GM12878 (cell line): ENCODE measurements around the gene PRDM16. TPM values are rescaled to one million over a fixed set of nuclear protein-coding genes. Genes with fewer than 3 reads are reported as not detected.

Experiments used
- ATAC-seq: fragments of 200-7000 bp; cut with Tn5 transposase; 3 replicates; pipeline ENCODE4 v1.9.1; 2020; ENCODE audit warnings: mild to moderate bottlenecking, moderate library complexity
- BruUV-seq: library from RNA; stranded (reverse); fragments of 400-500 nt; replicated peaks from 2 replicates; lab custom pipeline; 2021; lab: Mats Ljungman, UMichigan
- CTCF ChIA-PET: fragments of 300-600 bp; sonication (Branson Sonifier 250); formaldehyde crosslinking; extraction: SDS; loops from one replicate; lab custom pipeline; 2021; ENCODE audit warnings: inconsistent platforms; lab: Yijun Ruan, JAX
- POLR2A ChIA-PET: fragments of 350-600 bp; formaldehyde crosslinking; extraction: SDS; loops from one replicate; lab custom pipeline; 2021; ENCODE audit warnings: inconsistent platforms; lab: Charles Lee
- RAD21 ChIA-PET: fragments of 300-600 bp; sonication (Branson Sonifier 250); formaldehyde crosslinking; loops from one replicate; lab custom pipeline; 2023; ENCODE audit warnings: antibody characterized with exemption; ENCODE audit not compliant: unreplicated experiment; lab: Charles Lee
- SMC1A ChIA-PET: fragments of 300-600 bp; sonication (Branson Sonifier 250); formaldehyde crosslinking; loops from one replicate; lab custom pipeline; 2023; ENCODE audit not compliant: unreplicated experiment, uncharacterized antibody; lab: Charles Lee
- DNase-seq: peaks from one replicate; pipeline ENCODE4 v3.0.0-alpha.2; 2011; ENCODE audit warnings: low read depth, low spot score
- FAIRE-seq: peaks from 3 replicates; lab custom pipeline; 2011; peaks lifted over from hg19 to GRCh38; lab: Jason Lieb, UNC
- H2AFZ ChIP-seq: 2 replicates; pipeline ENCODE4 v1.6.0; 2011; ENCODE audit warnings: low read depth, low read length, control low read depth; ENCODE audit not compliant: control insufficient read depth
- H3K27ac ChIP-seq: 2 replicates; pipeline ENCODE4 v1.5.1; 2011; ENCODE audit warnings: control low read depth; ENCODE audit not compliant: control insufficient read depth, insufficient read depth
- H3K27me3 ChIP-seq, 2 experiments: replicated peaks in 1 of 2; 2 replicates each; pipeline versions ENCODE4 v1.6.0 to v1.6.1; 2011; ENCODE audit warnings: low read length in 1 of 2; ENCODE audit not compliant: control insufficient read depth in 2 of 2, insufficient read depth in 2 of 2
- H3K36me3 ChIP-seq, 2 experiments: 2 replicates each; pipeline ENCODE4 v1.5.1; 2011; ENCODE audit warnings: low read length in 1 of 2; ENCODE audit not compliant: control insufficient read depth in 2 of 2, insufficient read depth in 2 of 2
- H3K4me1 ChIP-seq: 2 replicates; pipeline ENCODE4 v1.6.1; 2011; ENCODE audit warnings: mild to moderate bottlenecking, low read length, moderate library complexity, mixed read lengths; ENCODE audit not compliant: control insufficient read depth, insufficient read depth
- H3K4me2 ChIP-seq: 2 replicates; pipeline ENCODE4 v1.6.0; 2011; ENCODE audit warnings: control low read depth; ENCODE audit not compliant: control insufficient read depth, insufficient read depth
- H3K4me3 ChIP-seq: fragments of 200-600 bp; sonication (generic); 2 replicates; pipeline ENCODE4 v1.5.1; 2016
- H3K79me2 ChIP-seq: 2 replicates; pipeline ENCODE4 v1.6.0; 2011; ENCODE audit warnings: low read length; ENCODE audit not compliant: control insufficient read depth, insufficient read depth
- H3K9ac ChIP-seq: 2 replicates; pipeline ENCODE4 v1.8.0; 2011; ENCODE audit warnings: low read length, control low read depth, mixed read lengths; ENCODE audit not compliant: control insufficient read depth, insufficient read depth
- H3K9me3 ChIP-seq: replicated peaks from 3 replicates; pipeline ENCODE4 v1.5.1; 2011; ENCODE audit warnings: mild to moderate bottlenecking, low read length; ENCODE audit not compliant: control insufficient read depth, insufficient read depth
- H4K20me1 ChIP-seq: 2 replicates; pipeline ENCODE4 v1.6.0; 2011; ENCODE audit not compliant: control insufficient read depth, insufficient read depth
- EGR1 ChIP-seq, 2 experiments: IDR thresholded peaks; 1 replicate in 1 of 2; 2 replicates in 1 of 2; pipeline ENCODE4 v1.6.1; 2011 to 2012; ENCODE audit warnings: low read depth in 2 of 2, low read length in 2 of 2, borderline replicate concordance in 1 of 2, mild to moderate bottlenecking in 1 of 2, moderate library complexity in 1 of 2
- MTA3 ChIP-seq: IDR thresholded peaks from 2 replicates; pipeline ENCODE4 v1.6.1; 2012; ENCODE audit warnings: low read length, inconsistent platforms, borderline replicate concordance
- NR2C1 ChIP-seq: fragments of 450-650 bp; IDR thresholded peaks from 2 replicates; pipeline ENCODE4 v1.6.1; 2017; ENCODE audit warnings: antibody characterized with exemption, mild to moderate bottlenecking, moderate library complexity
- NR2C2 ChIP-seq: IDR thresholded peaks from 2 replicates; pipeline ENCODE4 v1.6.1; 2011; ENCODE audit warnings: borderline replicate concordance, low read depth; ENCODE audit not compliant: control insufficient read depth, insufficient read length
- PAX8 ChIP-seq: fragments of 450-650 bp; IDR thresholded peaks from 2 replicates; pipeline ENCODE4 v1.6.1; 2017; ENCODE audit warnings: mild to moderate bottlenecking, moderate library complexity
- RAD51 ChIP-seq: fragments of 450-650 bp; IDR thresholded peaks from 2 replicates; pipeline ENCODE4 v1.6.1; 2016; ENCODE audit warnings: moderate library complexity, mild to moderate bottlenecking, inconsistent platforms
- SREBF1 ChIP-seq: IDR thresholded peaks from 2 replicates; pipeline ENCODE4 v1.6.1; 2012; ENCODE audit warnings: mild to moderate bottlenecking, low read length
- SUPT20H ChIP-seq: IDR thresholded peaks from 2 replicates; pipeline ENCODE4 v1.6.1; 2011; ENCODE audit warnings: low read depth, mild to moderate bottlenecking, low read length, moderate library complexity, borderline replicate concordance; ENCODE audit not compliant: control insufficient read depth
- TCF3 ChIP-seq: IDR thresholded peaks from 2 replicates; pipeline ENCODE4 v1.6.1; 2012; ENCODE audit warnings: low read depth, mild to moderate bottlenecking, low read length, borderline replicate concordance; ENCODE audit not compliant: insufficient read depth
- ZSCAN29 ChIP-seq: fragments of 450-650 bp; IDR thresholded peaks from 2 replicates; pipeline ENCODE4 v1.6.1; 2017; ENCODE audit warnings: mild to moderate bottlenecking, moderate library complexity
- WGBS: methylation state at CpG from one replicate; pipeline ENCODE4 v1.1.6; 2016; ENCODE audit warnings: low lambda C conversion rate; ENCODE audit not compliant: insufficient replicate concordance, insufficient coverage; ENCODE audit errors: missing lambda C conversion rate; 5-methylcytosine and 5-hydroxymethylcytosine counted together
- in situ Hi-C: fragments of 300-500 bp; cut with MboI; formaldehyde crosslinking; loops from 9 replicates; pipeline ENCODE4 v1.14.3; 2018; ENCODE audit warnings: mixed read lengths
- intact Hi-C: fragments of 100-400 bp; cut with micrococcal nuclease; formaldehyde crosslinking; loops from one replicate; pipeline ENCODE4 v1.14.2; 2022; ENCODE audit not compliant: unreplicated experiment
- polyA plus RNA-seq, 11 experiments: library from polyadenylated mRNA; depleted of rRNA in 4 of 11; unstranded in 6 of 11; stranded (reverse) in 5 of 11; fragments of >200 nt; fragmentation: Nextera tagmentation in 4 of 11; fragmentation: Illumina TruSeq in 1 of 11; extraction: Ambion mirVana in 4 of 11; extraction: Trizol in 1 of 11; gene quantifications; 1 replicate in 1 of 11; 2 replicates in 10 of 11; pipeline versions ENCODE4 v1.2.1 to v1.2.3, GENCODE V29; 2011 to 2016; ENCODE audit warnings: inconsistent platforms in 2 of 11, missing spikeins in 2 of 11, low read depth in 1 of 11
- total RNA-seq, 4 experiments: library from RNA; depleted of rRNA in 3 of 4; stranded (reverse); fragments of >200 nt in 3 of 4; fragmentation: Illumina TruSeq in 1 of 4; extraction: Trizol in 1 of 4; gene quantifications; 2 replicates each; pipeline versions ENCODE4 v1.2.1 to v1.2.3, GENCODE V29; 2013 to 2021
- TF ChIP-seq, protein P1 (sequence below): IDR thresholded peaks from 2 replicates; pipeline ENCODE4 v1.6.1; 2011; ENCODE audit warnings: mild to moderate bottlenecking, low read depth, low read length, moderate library complexity; ENCODE audit not compliant: insufficient replicate concordance

Gene PRDM16
- total and polyA plus RNA-seq, 10 of the 15 experiments (the other 5 are each of a cell fraction or from before 2014, with no cell fraction given): 0.03 TPM; not detected in 9

- in situ Hi-C loops (no loop called here), intact Hi-C loops (no loop called here)
- no peak overlapping the region for H3K4me2 ChIP-seq
- no peak overlapping the region for H3K4me3 ChIP-seq
- H3K27ac ChIP-seq: no peak overlapping the region
- no peak overlapping the region for H2AFZ ChIP-seq
- DNase-seq (no peak), ATAC-seq (no peak), FAIRE-seq (no peak)
- TF ChIP-seq PAX8 (no peak), SREBF1 (no peak), SUPT20H (no peak), TCF3 (no peak), ZSCAN29 (no peak), RAD51 (no peak), MTA3 (no peak), NR2C1 (no peak), EGR1 (IDR thresholded peaks at IDR 0.05; ENCODE audit: borderline replicate concordance in 1 of 2, low read depth in 2 of 2, low read length in 2 of 2) (no peak), NR2C2 (no peak)
- TF ChIP-seq, protein P1, sequence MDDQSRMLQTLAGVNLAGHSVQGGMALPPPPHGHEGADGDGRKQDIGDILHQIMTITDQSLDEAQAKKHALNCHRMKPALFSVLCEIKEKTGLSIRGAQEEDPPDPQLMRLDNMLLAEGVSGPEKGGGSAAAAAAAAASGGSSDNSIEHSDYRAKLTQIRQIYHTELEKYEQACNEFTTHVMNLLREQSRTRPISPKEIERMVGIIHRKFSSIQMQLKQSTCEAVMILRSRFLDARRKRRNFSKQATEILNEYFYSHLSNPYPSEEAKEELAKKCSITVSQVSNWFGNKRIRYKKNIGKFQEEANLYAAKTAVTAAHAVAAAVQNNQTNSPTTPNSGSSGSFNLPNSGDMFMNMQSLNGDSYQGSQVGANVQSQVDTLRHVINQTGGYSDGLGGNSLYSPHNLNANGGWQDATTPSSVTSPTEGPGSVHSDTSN: no peak
- ChIA-PET POLR2A (no interaction called here), SMC1A (no interaction called here), CTCF (interaction anchor here (1.3 kb wide), 1 partner anchor 18 kb away, joined by 3 read pairs; no protein-coding TSS in a partner anchor), RAD21 (interaction anchor here (0.7 kb wide), 1 partner anchor 9 kb away, joined by 3 read pairs; no protein-coding TSS in a partner anchor)
- no peaks in the 10 kb centered on the region for H3K9me3 ChIP-seq
- no TSS peak for BruUV-seq
- no peaks in the 10 kb centered on the region for H3K27me3 ChIP-seq
- no peaks in the 10 kb centered on the region for H3K79me2 ChIP-seq
- no peaks in the 10 kb centered on the region for H3K36me3 ChIP-seq
- H3K4me1 ChIP-seq: no peaks in the 10 kb centered on the region
- H4K20me1 ChIP-seq: no peaks in the 10 kb centered on the region
- WGBS: 30% methylated on average over 15 of the region's 17 CpGs
- H3K9ac ChIP-seq: no peak overlapping the region
These were observed 403.9 kb downstream of the PRDM16 start for GRCh38 chr1:3472906-3473305.
